ENCODE measurements around the gene MBD2. TPM values are rescaled to one million over a fixed set of nuclear protein-coding genes. Genes with fewer than 3 reads are reported as not detected.

Gene MBD2
- total RNA-seq, 4 donors from 2014 or later = 53.5 to 79.7 (median 63.5) TPM

DNA sequence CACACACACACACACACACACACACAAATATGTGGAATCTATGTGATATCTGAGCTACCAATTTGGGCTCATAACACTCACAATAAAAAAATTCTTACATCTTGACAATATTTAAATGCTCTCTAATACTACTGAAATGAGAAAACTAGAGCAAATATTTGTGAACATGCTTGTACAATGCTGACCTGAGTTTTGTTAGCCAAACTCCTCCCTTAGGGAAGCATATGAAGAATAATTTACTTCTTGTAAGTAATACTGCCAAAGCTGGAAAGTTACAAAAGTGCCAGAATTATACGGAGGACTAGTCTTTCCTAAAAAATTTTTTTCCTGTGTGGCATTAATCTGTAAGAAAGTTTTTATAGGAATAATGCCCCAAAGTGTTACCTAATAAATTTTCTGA lies 18.5 kb downstream of the MBD2 start:
- TF ChIP-seq, protein P1, sequence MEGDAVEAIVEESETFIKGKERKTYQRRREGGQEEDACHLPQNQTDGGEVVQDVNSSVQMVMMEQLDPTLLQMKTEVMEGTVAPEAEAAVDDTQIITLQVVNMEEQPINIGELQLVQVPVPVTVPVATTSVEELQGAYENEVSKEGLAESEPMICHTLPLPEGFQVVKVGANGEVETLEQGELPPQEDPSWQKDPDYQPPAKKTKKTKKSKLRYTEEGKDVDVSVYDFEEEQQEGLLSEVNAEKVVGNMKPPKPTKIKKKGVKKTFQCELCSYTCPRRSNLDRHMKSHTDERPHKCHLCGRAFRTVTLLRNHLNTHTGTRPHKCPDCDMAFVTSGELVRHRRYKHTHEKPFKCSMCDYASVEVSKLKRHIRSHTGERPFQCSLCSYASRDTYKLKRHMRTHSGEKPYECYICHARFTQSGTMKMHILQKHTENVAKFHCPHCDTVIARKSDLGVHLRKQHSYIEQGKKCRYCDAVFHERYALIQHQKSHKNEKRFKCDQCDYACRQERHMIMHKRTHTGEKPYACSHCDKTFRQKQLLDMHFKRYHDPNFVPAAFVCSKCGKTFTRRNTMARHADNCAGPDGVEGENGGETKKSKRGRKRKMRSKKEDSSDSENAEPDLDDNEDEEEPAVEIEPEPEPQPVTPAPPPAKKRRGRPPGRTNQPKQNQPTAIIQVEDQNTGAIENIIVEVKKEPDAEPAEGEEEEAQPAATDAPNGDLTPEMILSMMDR (IDR thresholded peaks at IDR 0.05; ENCODE audit: low read depth) = no peak

- TF ChIP-seq, protein P1 (IDR thresholded peaks at IDR 0.05; ENCODE audit: low read depth) = no peak
Observed at GRCh38 chr18:54204883-54205282, 19.6 kb downstream of the MBD2 start.

DNA sequence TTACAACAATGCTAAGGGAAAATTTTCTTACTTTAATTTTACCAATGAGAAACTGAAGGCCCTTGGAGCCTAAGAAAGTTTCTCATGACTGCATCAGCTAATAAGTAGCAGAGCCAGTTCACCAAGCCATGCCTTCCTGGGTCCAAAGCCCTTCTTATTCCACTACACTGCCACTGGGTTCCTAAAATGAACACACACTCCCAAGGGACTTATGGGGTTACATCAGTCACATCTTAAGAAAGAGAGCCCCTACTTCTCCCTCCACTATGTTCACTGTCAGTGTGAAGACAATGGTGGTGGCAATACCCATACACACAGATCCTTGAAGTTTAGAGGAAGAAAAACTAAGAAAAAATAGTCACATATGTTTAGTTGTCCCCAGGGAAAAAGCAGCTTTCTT lies 20.6 kb downstream of the MBD2 start:
- TF ChIP-seq, protein P1 (IDR thresholded peaks at IDR 0.05; ENCODE audit: low read depth) = no peak

GRCh38 chr18:54202851-54203250 lies 21.6 kb downstream of the MBD2 start:
- TF ChIP-seq, protein P1 (IDR thresholded peaks at IDR 0.05; ENCODE audit: low read depth) = no peak

DNA sequence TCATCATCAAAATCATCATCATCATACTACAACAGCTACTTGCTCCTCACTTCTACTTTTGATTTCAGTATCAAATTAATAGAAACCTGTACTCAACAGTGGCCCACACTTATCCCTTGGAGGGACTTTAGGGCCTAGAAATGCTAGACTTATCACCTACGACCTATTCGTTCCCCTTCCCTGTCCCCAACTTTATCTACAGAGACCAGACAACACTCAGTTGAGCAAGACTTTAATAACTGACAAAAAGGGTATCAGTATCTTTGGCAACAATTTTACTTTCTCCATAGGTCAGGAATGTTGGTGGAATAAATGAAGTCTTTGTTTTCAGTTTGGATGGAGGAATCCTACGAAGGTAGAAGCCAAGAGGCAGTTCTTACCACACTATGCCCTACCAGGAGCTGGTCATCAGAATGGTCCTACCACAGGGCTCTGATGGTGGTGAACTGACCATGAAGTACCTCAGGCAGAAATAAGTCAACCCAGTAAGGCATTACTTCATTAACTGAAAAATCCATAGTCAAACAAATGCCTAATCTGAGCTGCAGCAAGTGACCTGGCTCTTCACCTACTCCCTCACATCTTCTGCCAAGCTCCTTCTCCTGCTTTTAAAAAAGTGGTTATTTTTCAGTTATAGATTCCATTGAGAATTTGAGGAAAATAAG lies 26.6 kb downstream of the MBD2 start:
- TF ChIP-seq, protein P1 (IDR thresholded peaks at IDR 0.05; ENCODE audit: low read depth) = no peak

DNA sequence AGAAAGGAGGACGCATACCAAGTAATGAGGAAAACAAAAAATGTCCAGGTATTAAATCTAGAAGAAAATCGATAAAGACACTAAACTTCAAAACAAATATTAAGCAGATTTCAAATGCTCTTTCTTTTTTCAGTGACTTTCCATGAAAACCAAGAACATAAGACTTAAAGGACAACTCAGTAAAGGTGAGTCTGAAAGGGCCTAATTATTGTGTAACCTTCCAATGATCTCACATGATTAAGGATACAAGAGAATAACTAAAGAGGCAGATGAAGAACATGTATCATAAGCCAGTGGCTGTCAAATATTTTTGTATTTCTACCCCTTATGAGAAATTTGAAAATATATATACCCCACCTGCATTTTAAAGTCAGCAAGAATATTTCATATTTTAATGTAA lies 30.7 kb downstream of the MBD2 start:
- TF ChIP-seq, protein P1 (IDR thresholded peaks at IDR 0.05; ENCODE audit: low read depth) = no peak

GRCh38 chr18:54192900-54193299 lies 31.6 kb downstream of the MBD2 start:
- TF ChIP-seq, protein P1 (IDR thresholded peaks at IDR 0.05; ENCODE audit: low read depth) = no peak

Measured in subcutaneous adipose tissue (tissue), 4 donors.